ENCODE measurements around the gene NUMBL.

NUMBL gene

GRCh38 chr19:40677156-40677555 is 13.3 kb downstream of the NUMBL start:
- TF ChIP-seq, protein P1, sequence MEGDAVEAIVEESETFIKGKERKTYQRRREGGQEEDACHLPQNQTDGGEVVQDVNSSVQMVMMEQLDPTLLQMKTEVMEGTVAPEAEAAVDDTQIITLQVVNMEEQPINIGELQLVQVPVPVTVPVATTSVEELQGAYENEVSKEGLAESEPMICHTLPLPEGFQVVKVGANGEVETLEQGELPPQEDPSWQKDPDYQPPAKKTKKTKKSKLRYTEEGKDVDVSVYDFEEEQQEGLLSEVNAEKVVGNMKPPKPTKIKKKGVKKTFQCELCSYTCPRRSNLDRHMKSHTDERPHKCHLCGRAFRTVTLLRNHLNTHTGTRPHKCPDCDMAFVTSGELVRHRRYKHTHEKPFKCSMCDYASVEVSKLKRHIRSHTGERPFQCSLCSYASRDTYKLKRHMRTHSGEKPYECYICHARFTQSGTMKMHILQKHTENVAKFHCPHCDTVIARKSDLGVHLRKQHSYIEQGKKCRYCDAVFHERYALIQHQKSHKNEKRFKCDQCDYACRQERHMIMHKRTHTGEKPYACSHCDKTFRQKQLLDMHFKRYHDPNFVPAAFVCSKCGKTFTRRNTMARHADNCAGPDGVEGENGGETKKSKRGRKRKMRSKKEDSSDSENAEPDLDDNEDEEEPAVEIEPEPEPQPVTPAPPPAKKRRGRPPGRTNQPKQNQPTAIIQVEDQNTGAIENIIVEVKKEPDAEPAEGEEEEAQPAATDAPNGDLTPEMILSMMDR (conservative IDR thresholded peaks at IDR 0.05), result no peak
- H3K27ac ChIP-seq, result no peak overlapping the region

DNA sequence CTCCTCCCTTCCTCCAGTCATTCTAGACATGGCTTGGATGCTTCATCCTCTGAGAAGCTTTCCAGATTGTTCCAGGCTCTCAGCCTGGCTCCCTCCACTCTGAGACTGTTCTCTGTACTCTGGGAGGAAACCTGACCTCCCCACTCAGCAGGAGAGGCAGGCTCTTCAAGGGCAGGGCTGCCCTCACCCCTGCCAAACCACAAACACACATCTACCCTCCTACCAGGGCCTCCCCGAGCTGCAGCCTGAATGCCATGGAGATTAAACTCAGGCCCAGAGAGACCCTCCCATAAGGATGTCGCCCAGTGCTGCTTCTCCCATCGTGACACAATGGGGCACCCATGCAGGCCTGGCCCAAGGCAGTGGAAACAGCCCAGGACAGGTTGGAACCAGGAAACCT is 16.2 kb downstream of the NUMBL start:
- H3K27ac ChIP-seq, result no peak overlapping the region
- TF ChIP-seq, protein P1 (conservative IDR thresholded peaks at IDR 0.05), result no peak

GRCh38 chr19:40673397-40673796 is 17.1 kb downstream of the NUMBL start:
- H3K27ac ChIP-seq, result no peak overlapping the region
- TF ChIP-seq, protein P1 (conservative IDR thresholded peaks at IDR 0.05), result no peak

GRCh38 chr19:40672573-40673299 is 17.7 kb downstream of the NUMBL start:
- H3K27ac ChIP-seq, result no peak overlapping the region
- TF ChIP-seq, protein P1 (conservative IDR thresholded peaks at IDR 0.05), result no peak

GRCh38 chr19:40672038-40672437 is 18.4 kb downstream of the NUMBL start:
- TF ChIP-seq, protein P1 (conservative IDR thresholded peaks at IDR 0.05), result no peak
- H3K27ac ChIP-seq, result no peak overlapping the region

DNA sequence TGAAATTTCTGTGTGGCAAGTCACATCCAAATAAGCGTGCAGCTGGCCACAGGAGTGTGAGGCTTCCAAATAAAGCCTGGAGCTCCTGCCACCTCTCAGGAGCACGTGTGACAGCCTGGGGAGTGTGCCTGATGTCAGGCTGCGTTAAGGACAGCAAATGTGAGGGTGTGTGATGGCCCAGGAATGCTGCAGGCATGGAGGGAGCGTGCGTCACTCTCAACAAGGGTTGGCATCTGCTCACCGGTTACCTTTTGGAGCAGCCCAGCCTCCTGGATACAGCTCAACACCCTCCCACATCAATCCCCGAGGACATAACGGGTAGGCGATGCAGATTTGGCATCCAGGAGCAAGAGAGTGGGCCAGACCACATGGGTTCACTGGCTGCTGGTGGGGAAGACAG is 19.0 kb downstream of the NUMBL start:
- H3K27ac ChIP-seq, result no peak overlapping the region
- TF ChIP-seq, protein P1 (conservative IDR thresholded peaks at IDR 0.05), result no peak

- no peak overlapping the region for H3K27ac ChIP-seq
- TF ChIP-seq, protein P1 (conservative IDR thresholded peaks at IDR 0.05), result no peak
Measured at GRCh38 chr19:40668991-40669614, 21.3 kb downstream of the NUMBL start.

Measured in VCaP (cell line).